ENCODE data around the gene MPZL3. TPM values are rescaled to one million over a fixed set of nuclear protein-coding genes. Genes with fewer than 3 reads are reported as not detected.

The MPZL3 gene
- total RNA-seq, 1 experiment from 2014 or later = not detected

GRCh38 chr11:118281284-118281683 lies 29.1 kb upstream of the MPZL3 start:
- no peak overlapping the region for H3K27ac ChIP-seq
- H3K4me1 ChIP-seq (replicated peaks) = no peaks in the 10 kb centered on the region
- no peaks in the 10 kb centered on the region for H3K27me3 ChIP-seq (replicated peaks)
- no peak for DNase-seq (ENCODE audit: low read depth in 1 of 2, low spot score in 2 of 2)
- H3K9me3 ChIP-seq (replicated peaks) = no peaks in the 10 kb centered on the region
- H3K4me3 ChIP-seq = no peak overlapping the region
- H3K36me3 ChIP-seq = no peaks in the 10 kb centered on the region

GRCh38 chr11:118277312-118277711 lies 25.1 kb upstream of the MPZL3 start:
- H3K4me1 ChIP-seq (replicated peaks) = no peaks in the 10 kb centered on the region
- no peaks in the 10 kb centered on the region for H3K36me3 ChIP-seq
- no peaks in the 10 kb centered on the region for H3K27me3 ChIP-seq (replicated peaks)
- H3K27ac ChIP-seq = no peak overlapping the region
- no peak for DNase-seq (ENCODE audit: low read depth in 1 of 2, low spot score in 2 of 2)
- no peaks in the 10 kb centered on the region for H3K9me3 ChIP-seq (replicated peaks)
- no peak overlapping the region for H3K4me3 ChIP-seq

GRCh38 chr11:118276422-118276821 lies 24.3 kb upstream of the MPZL3 start:
- no peaks in the 10 kb centered on the region for H3K4me1 ChIP-seq (replicated peaks)
- DNase-seq (ENCODE audit: low read depth in 1 of 2, low spot score in 2 of 2) = no peak
- H3K9me3 ChIP-seq (replicated peaks) = no peaks in the 10 kb centered on the region
- H3K27ac ChIP-seq = no peak overlapping the region
- no peak overlapping the region for H3K4me3 ChIP-seq
- H3K27me3 ChIP-seq (replicated peaks) = no peaks in the 10 kb centered on the region
- H3K36me3 ChIP-seq = no peaks in the 10 kb centered on the region

GRCh38 chr11:118275176-118275575 lies 23.0 kb upstream of the MPZL3 start:
- H3K9me3 ChIP-seq (replicated peaks) = no peaks in the 10 kb centered on the region
- H3K4me1 ChIP-seq (replicated peaks) = no peaks in the 10 kb centered on the region
- H3K27ac ChIP-seq = no peak overlapping the region
- no peak for DNase-seq (ENCODE audit: low read depth in 1 of 2, low spot score in 2 of 2)
- no peaks in the 10 kb centered on the region for H3K36me3 ChIP-seq
- no peaks in the 10 kb centered on the region for H3K27me3 ChIP-seq (replicated peaks)
- no peak overlapping the region for H3K4me3 ChIP-seq

- Histone ChIP-seq H3K27ac (no peak overlapping the region), H3K9me3 (replicated peaks) (no peaks in the 10 kb centered on the region), H3K27me3 (replicated peaks) (no peaks in the 10 kb centered on the region), H3K4me3 (no peak overlapping the region), H3K36me3 (no peaks in the 10 kb centered on the region), H3K4me1 (replicated peaks) (no peaks in the 10 kb centered on the region)
- DNase-seq (ENCODE audit: low read depth in 1 of 2, low spot score in 2 of 2) = no peak
Observed at GRCh38 chr11:118274186-118274585, 22.0 kb upstream of the MPZL3 start.

- no peak overlapping the region for H3K4me3 ChIP-seq
- H3K9me3 ChIP-seq (replicated peaks) = no peaks in the 10 kb centered on the region
- no peaks in the 10 kb centered on the region for H3K27me3 ChIP-seq (replicated peaks)
Observed at GRCh38 chr11:118272001-118272400, 19.8 kb upstream of the MPZL3 start.

GRCh38 chr11:118267486-118267885 lies 15.3 kb upstream of the MPZL3 start:
- no peak for DNase-seq (ENCODE audit: low read depth in 1 of 2, low spot score in 2 of 2)
- H3K4me3 ChIP-seq = no peak overlapping the region
- no peaks in the 10 kb centered on the region for H3K4me1 ChIP-seq (replicated peaks)
- no peaks in the 10 kb centered on the region for H3K36me3 ChIP-seq
- H3K27ac ChIP-seq = no peak overlapping the region
- peaks cover 6% of the 10 kb centered on the region; the same call in 1 of the 2 replicates for H3K27me3 ChIP-seq (replicated peaks)
- no peaks in the 10 kb centered on the region for H3K9me3 ChIP-seq (replicated peaks)

More at GRCh38 chr11:118272001-118272400, 19.8 kb upstream of the MPZL3 start:
- DNase-seq (ENCODE audit: low read depth in 1 of 2, low spot score in 2 of 2) = no peak
- H3K27ac ChIP-seq = no peak overlapping the region
- no peaks in the 10 kb centered on the region for H3K36me3 ChIP-seq
- no peaks in the 10 kb centered on the region for H3K4me1 ChIP-seq (replicated peaks)

GRCh38 chr11:118265954-118266353 lies 13.8 kb upstream of the MPZL3 start:
- H3K4me1 ChIP-seq (replicated peaks) = no peaks in the 10 kb centered on the region
- H3K36me3 ChIP-seq = no peaks in the 10 kb centered on the region
- H3K27me3 ChIP-seq (replicated peaks) = peaks cover 6% of the 10 kb centered on the region; the same call in 1 of the 2 replicates
- no peak overlapping the region for H3K4me3 ChIP-seq
- H3K27ac ChIP-seq = no peak overlapping the region
- DNase-seq (ENCODE audit: low read depth in 1 of 2, low spot score in 2 of 2) = no peak
- no peaks in the 10 kb centered on the region for H3K9me3 ChIP-seq (replicated peaks)

- Histone ChIP-seq H3K4me1 (replicated peaks) (no peaks in the 10 kb centered on the region), H3K4me3 (no peak overlapping the region), H3K27ac (no peak overlapping the region), H3K9me3 (replicated peaks) (no peaks in the 10 kb centered on the region), H3K36me3 (no peaks in the 10 kb centered on the region), H3K27me3 (replicated peaks) (peaks cover 6% of the 10 kb centered on the region; the same call in 1 of the 2 replicates)
- no peak for DNase-seq (ENCODE audit: low read depth in 1 of 2, low spot score in 2 of 2)
Observed at GRCh38 chr11:118264569-118265465, 12.7 kb upstream of the MPZL3 start.

GRCh38 chr11:118263695-118264568 lies 11.8 kb upstream of the MPZL3 start, which contains the start of gene MPZL2:
Gene MPZL2 (minus strand): TSS chr11:118264297. CDS start chr11:118264153, 144 bp downstream.
- DNase-seq (ENCODE audit: low read depth in 1 of 2, low spot score in 2 of 2) = no peak
- H3K27ac ChIP-seq = no peak within 1 kb of the TSS
- no peaks in the 10 kb centered on the region for H3K9me3 ChIP-seq (replicated peaks)
- H3K27me3 ChIP-seq (replicated peaks) = peaks cover 6% of the 10 kb centered on the region; the same call in 1 of the 2 replicates
- no peak within 1 kb of the TSS for H3K4me3 ChIP-seq
- no peaks in the 10 kb centered on the region for H3K36me3 ChIP-seq
- no peaks in the 10 kb centered on the region for H3K4me1 ChIP-seq (replicated peaks)

GRCh38 chr11:118263112-118263511 lies 10.9 kb upstream of the MPZL3 start:
- no peak overlapping the region for H3K27ac ChIP-seq
- DNase-seq (ENCODE audit: low read depth in 1 of 2, low spot score in 2 of 2) = no peak
- H3K27me3 ChIP-seq (replicated peaks) = peaks cover 6% of the 10 kb centered on the region; the same call in 1 of the 2 replicates
- no peak overlapping the region for H3K4me3 ChIP-seq
- no peaks in the 10 kb centered on the region for H3K36me3 ChIP-seq
- H3K9me3 ChIP-seq (replicated peaks) = no peaks in the 10 kb centered on the region
- H3K4me1 ChIP-seq (replicated peaks) = no peaks in the 10 kb centered on the region

GRCh38 chr11:118260353-118260752 lies 8.2 kb upstream of the MPZL3 start:
- no peak overlapping the region for H3K27ac ChIP-seq
- peaks cover 2% of the 10 kb centered on the region; the same call in 1 of the 2 replicates for H3K27me3 ChIP-seq (replicated peaks)
- no peak for DNase-seq (ENCODE audit: low read depth in 1 of 2, low spot score in 2 of 2)
- H3K36me3 ChIP-seq = no peaks in the 10 kb centered on the region
- no peaks in the 10 kb centered on the region for H3K9me3 ChIP-seq (replicated peaks)
- H3K4me3 ChIP-seq = no peak overlapping the region
- no peaks in the 10 kb centered on the region for H3K4me1 ChIP-seq (replicated peaks)

- Histone ChIP-seq H3K36me3 (no peaks in the 10 kb centered on the region), H3K27ac (no peak overlapping the region), H3K9me3 (replicated peaks) (no peaks in the 10 kb centered on the region), H3K27me3 (replicated peaks) (no peaks in the 10 kb centered on the region; the same call in 1 of the 2 replicates), H3K4me3 (no peak overlapping the region), H3K4me1 (replicated peaks) (no peaks in the 10 kb centered on the region)
- no peak for DNase-seq (ENCODE audit: low read depth in 1 of 2, low spot score in 2 of 2)
Observed at GRCh38 chr11:118259138-118259537, 7.0 kb upstream of the MPZL3 start.

- H3K27me3 ChIP-seq (replicated peaks) = no peaks in the 10 kb centered on the region; the same call in 1 of the 2 replicates
- no peaks in the 10 kb centered on the region for H3K36me3 ChIP-seq
- no peak overlapping the region for H3K4me3 ChIP-seq
- no peaks in the 10 kb centered on the region for H3K4me1 ChIP-seq (replicated peaks)
- no peaks in the 10 kb centered on the region for H3K9me3 ChIP-seq (replicated peaks)
- H3K27ac ChIP-seq = no peak overlapping the region
- no peak for DNase-seq (ENCODE audit: low read depth in 1 of 2, low spot score in 2 of 2)
Observed at GRCh38 chr11:118258410-118258809, 6.2 kb upstream of the MPZL3 start.

Measured in SJSA1 (cell line).